ENCODE measurements around the gene RBM19.

RBM19 gene

DNA sequence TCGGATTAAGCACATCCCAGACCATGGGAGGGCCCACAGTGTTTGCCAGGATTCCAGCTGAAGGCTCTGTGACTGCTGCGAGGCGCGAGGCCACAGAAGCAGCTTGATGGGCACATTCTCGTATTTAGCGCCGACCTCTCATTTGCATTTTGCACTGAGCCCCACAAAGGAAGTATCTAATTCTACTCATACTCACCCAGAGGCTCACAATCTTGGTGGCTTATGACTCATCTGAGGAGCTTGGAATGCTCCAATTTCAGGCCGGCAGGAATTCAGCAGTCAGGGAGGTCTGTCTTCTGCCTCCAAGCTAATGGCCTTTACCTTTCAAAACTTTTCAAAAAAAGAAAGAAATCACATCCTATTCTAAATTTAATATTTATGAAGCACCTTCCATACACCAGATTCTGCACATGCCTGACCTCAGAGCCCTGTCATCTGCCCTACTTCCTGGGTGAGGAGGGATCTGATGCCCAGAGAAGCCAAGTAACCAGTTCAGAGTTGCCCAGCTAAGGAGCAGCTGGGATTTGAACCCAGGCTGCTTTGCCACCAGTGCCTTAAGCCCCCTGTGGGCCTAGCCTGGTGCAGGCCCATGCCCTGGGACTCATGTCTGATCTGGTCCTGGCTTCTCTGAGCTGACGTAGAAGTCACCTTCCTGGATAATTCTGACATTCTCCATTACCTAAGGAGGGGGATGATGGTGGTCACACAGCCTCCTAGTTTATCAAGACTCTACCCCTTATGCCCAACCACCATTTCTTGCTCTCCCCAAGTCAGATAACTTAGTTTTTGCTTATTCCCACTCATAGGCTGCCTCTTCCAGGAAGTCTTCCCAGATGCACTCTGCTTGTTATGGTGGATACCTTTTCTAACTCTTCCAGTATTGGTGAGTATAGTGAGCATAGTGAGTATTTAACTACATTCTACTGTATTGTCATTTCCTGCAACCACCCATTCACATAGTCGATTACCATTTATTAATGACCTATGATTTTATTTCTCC lies 198.9 kb downstream of the RBM19 start:
- DNase-seq, result no peak
